Neuronal stem cell (in vitro differentiated cells): ENCODE measurements around the gene EXOC3.

Experiments used
- DNase-seq: peaks from one replicate; pipeline ENCODE4 v3.0.0-alpha.2; 2013; ENCODE audit warnings: low spot score
- H2AFZ ChIP-seq: one replicate; pipeline ENCODE4 v1.6.1; 2013; ENCODE audit warnings: mild to moderate bottlenecking, low read length, inconsistent platforms
- H2AK5ac ChIP-seq: 2 replicates; pipeline ENCODE4 v1.6.1; 2013; ENCODE audit warnings: low read depth, mild to moderate bottlenecking, inconsistent platforms, low read length, moderate library complexity, mixed read lengths
- H2BK120ac ChIP-seq: 2 replicates; pipeline ENCODE4 v1.6.1; 2013; ENCODE audit warnings: low read depth, mild to moderate bottlenecking, inconsistent platforms, low read length, moderate library complexity, mixed read lengths
- H2BK12ac ChIP-seq: one replicate; pipeline ENCODE4 v1.6.1; 2013; ENCODE audit warnings: low read length, inconsistent platforms
- H2BK15ac ChIP-seq: 2 replicates; pipeline ENCODE4 v1.6.1; 2013; ENCODE audit warnings: mild to moderate bottlenecking, low read length, inconsistent platforms, mixed read lengths
- H2BK5ac ChIP-seq: one replicate; pipeline ENCODE4 v1.6.1; 2013; ENCODE audit warnings: inconsistent platforms, mild to moderate bottlenecking, low read length, moderate library complexity
- H3K14ac ChIP-seq: one replicate; pipeline ENCODE4 v1.6.1; 2013; ENCODE audit warnings: low read length, inconsistent platforms
- H3K18ac ChIP-seq: 2 replicates; pipeline ENCODE4 v1.6.1; 2013; ENCODE audit warnings: low read length, inconsistent platforms
- H3K23ac ChIP-seq: 2 replicates; pipeline ENCODE4 v1.6.1; 2013; ENCODE audit warnings: low read depth, mild to moderate bottlenecking, mixed read lengths, low read length, inconsistent platforms; ENCODE audit not compliant: poor library complexity
- H3K27ac ChIP-seq: replicated peaks from 3 replicates; pipeline ENCODE4 v1.5.1; 2013; ENCODE audit warnings: low read length, inconsistent platforms
- H3K27me3 ChIP-seq, 3 experiments: 2 replicates each; pipeline ENCODE4 v1.6.1; 2013; ENCODE audit warnings: low read length in 3 of 3, mild to moderate bottlenecking in 2 of 3, inconsistent platforms in 1 of 3, low read depth in 1 of 3, mixed read lengths in 1 of 3, moderate library complexity in 1 of 3; ENCODE audit not compliant: control insufficient read depth in 3 of 3, insufficient read depth in 3 of 3
- H3K36me3 ChIP-seq, 2 donors: replicated peaks in 1 of 2; 2 replicates each; pipeline ENCODE4 v1.6.1; 2013; ENCODE audit warnings: low read length in 2 of 2; ENCODE audit not compliant: control insufficient read depth in 2 of 2, insufficient read depth in 2 of 2
- H3K4ac ChIP-seq: 2 replicates; pipeline ENCODE4 v1.6.1; 2013; ENCODE audit warnings: inconsistent platforms, mild to moderate bottlenecking, low read length, moderate library complexity
- H3K4me1 ChIP-seq, 2 donors: 1 replicate in 1 of 2; 2 replicates in 1 of 2; pipeline ENCODE4 v1.6.1; 2013; ENCODE audit warnings: low read length in 2 of 2, low read depth in 1 of 2; ENCODE audit not compliant: control insufficient read depth in 2 of 2, insufficient read depth in 1 of 2
- H3K4me2 ChIP-seq: one replicate; pipeline ENCODE4 v1.6.1; 2013; ENCODE audit warnings: mild to moderate bottlenecking, low read length, inconsistent platforms; ENCODE audit not compliant: insufficient read depth, poor library complexity, severe bottlenecking
- H3K4me3 ChIP-seq, 2 donors: 2 replicates each; pipeline ENCODE4 v1.5.1; 2013; ENCODE audit warnings: low read length in 2 of 2, mild to moderate bottlenecking in 2 of 2, inconsistent platforms in 1 of 2, moderate library complexity in 1 of 2
- H3K79me1 ChIP-seq: one replicate; pipeline ENCODE4 v1.6.1; 2013; ENCODE audit warnings: low read depth, mild to moderate bottlenecking, inconsistent platforms, low read length, moderate library complexity
- H3K9ac ChIP-seq: one replicate; pipeline ENCODE4 v1.6.1; 2013; ENCODE audit warnings: mild to moderate bottlenecking, low read depth, low read length, inconsistent platforms; ENCODE audit not compliant: poor library complexity
- H3K9me3 ChIP-seq, 2 donors: replicated peaks in 1 of 2; 2 replicates each; pipeline versions ENCODE3 to v1.6.1; 2013; ENCODE audit warnings: low read length in 2 of 2, mild to moderate bottlenecking in 2 of 2, inconsistent platforms in 1 of 2, low read depth in 1 of 2, mixed read lengths in 1 of 2, moderate library complexity in 1 of 2; ENCODE audit not compliant: control insufficient read depth in 2 of 2, insufficient read depth in 1 of 2
- H4K8ac ChIP-seq: one replicate; pipeline ENCODE4 v1.6.1; 2013; ENCODE audit warnings: low read depth, mild to moderate bottlenecking, inconsistent platforms, low read length, moderate library complexity
- H4K91ac ChIP-seq: one replicate; pipeline ENCODE4 v1.6.1; 2013; ENCODE audit warnings: low read length, low read depth, mild to moderate bottlenecking, inconsistent platforms; ENCODE audit not compliant: poor library complexity
- WGBS, 2 donors: extraction: QIAGEN DNeasy Blood & Tissue Kit; methylation state at CpG; one replicate each; pipeline ENCODE4 v1.1.7; 2013; ENCODE audit warnings: missing lambda C conversion rate in 2 of 2, mixed read lengths in 1 of 2; ENCODE audit not compliant: insufficient read length in 2 of 2, insufficient replicate concordance in 1 of 2; ENCODE audit errors: extremely low coverage in 2 of 2; 5-methylcytosine and 5-hydroxymethylcytosine counted together

The EXOC3 gene

DNA sequence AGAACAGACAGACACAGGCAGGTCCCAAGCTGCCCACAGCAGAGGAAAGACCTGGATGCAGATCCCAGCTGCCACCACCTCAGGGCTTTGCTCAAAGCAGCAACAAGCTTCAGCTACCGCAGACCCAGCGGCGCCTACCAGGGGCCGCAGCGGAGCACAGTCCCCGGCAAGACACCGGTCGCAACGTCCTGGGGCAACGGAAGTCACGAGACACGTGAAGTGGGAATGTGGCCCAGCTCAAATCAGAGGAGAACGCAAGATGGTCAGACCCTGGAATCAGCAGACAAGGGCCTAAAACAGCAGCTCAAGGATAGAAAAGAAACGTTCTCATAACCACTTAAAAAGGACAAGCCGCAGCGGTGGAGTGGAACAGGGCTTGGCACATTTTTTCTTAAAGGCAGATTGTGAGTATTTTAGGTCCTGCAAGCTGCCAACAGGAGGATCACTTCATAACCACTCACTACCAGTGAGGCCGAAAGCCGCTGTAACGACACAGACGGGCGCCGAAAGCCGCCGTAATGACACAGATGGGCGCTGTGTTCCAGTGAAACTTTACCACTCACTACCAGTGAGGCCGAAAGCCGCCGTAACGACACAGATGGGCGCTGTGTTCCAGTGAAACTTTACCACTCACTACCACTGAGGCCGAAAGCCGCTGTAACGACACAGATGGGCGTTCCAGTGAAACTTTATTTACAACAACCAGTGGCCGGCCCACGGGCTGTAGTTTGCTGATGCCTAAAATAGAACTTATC, 59.5 kb downstream of the EXOC3 start:
- H3K9ac ChIP-seq = no peak overlapping the region
- H2BK15ac ChIP-seq = peak overlapping the region; percentile 49
- H3K27me3 ChIP-seq = peaks cover 3 to 28% (median 25%) of the 10 kb centered on the region in 3 experiments
- H3K4me2 ChIP-seq = no peak overlapping the region
- no peak overlapping the region for H2BK120ac ChIP-seq
- H4K8ac ChIP-seq = peak overlapping the region; percentile 17
- DNase-seq = no peak
- no peak overlapping the region for H3K4ac ChIP-seq
- H2AFZ ChIP-seq = peak overlapping the region; percentile 2
- H3K4me1 ChIP-seq = peaks cover 0 to 5% of the 10 kb centered on the region in 2 donors
- no peak overlapping the region for H2BK5ac ChIP-seq
- H3K27ac ChIP-seq = no peak overlapping the region
- H3K23ac ChIP-seq = no peak overlapping the region
- no peaks in the 10 kb centered on the region for H3K36me3 ChIP-seq
- H3K9me3 ChIP-seq = no peaks in the 10 kb centered on the region
- no peak overlapping the region for H2AK5ac ChIP-seq
- no peaks in the 10 kb centered on the region for H3K79me1 ChIP-seq
- no peak overlapping the region for H2BK12ac ChIP-seq
- no peak overlapping the region for H4K91ac ChIP-seq
- WGBS, 2 donors = no CpG with 5 or more reads among the region's 36 CpGs
- no peak overlapping the region for H3K4me3 ChIP-seq
- H3K14ac ChIP-seq = no peak overlapping the region
- H3K18ac ChIP-seq = peak overlapping the region; percentile 71

DNA sequence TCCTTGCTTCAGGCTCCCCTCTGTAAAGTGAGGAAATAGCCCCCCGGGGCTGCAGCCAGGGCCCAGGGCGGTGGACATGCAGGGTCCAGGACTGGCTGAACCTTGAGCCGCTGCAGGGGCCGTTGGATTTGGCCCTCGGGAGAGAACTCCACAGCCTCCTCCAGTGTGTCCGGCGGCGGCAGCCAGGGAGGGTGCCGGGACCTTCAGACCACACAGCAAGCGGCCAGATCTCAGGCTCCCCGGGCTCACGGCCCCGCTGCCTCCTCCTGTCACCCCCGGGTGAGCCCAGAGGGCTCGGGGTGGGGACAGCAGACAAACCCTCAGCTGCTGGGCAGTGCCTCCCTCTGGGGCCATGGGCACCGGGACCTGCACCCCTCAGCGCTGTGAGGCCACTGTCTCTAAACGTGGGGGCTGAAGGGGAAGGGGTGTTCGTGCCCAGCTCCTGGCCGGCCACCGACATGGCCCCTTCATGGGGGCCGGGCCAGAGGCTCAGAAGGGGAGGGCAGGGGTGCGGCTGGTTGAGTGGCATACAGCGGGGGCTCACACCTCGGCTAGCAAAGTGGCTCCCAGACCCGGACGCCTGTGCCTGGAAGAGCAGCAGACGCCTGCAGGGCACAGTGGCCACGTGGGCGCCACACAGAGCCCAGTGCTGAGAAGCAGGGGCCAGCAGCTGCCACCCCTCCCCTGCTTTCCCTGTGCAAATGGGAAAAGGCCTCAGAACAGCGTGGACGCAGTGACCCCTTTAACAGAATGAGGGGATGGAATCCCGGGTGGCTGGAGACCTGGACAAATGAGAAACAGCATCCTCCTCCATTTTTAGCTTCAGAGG, 61.6 kb downstream of the EXOC3 start:
- Histone ChIP-seq H4K91ac (no peak overlapping the region), H3K4me2 (no peak overlapping the region), H3K27me3 (peaks cover 3 to 22% (median 11%) of the 10 kb centered on the region in 3 experiments), H3K27ac (no peak overlapping the region), H2BK15ac (peak overlapping the region; percentile 81), H4K8ac (no peak overlapping the region), H2BK5ac (peak overlapping the region; percentile 39), H3K14ac (peak overlapping the region; percentile 82), H3K4me1 (peaks cover 0 to 5% of the 10 kb centered on the region in 2 donors), H3K79me1 (no peaks in the 10 kb centered on the region), H3K4me3 (no peak overlapping the region), H3K18ac (peak overlapping the region; percentile 80), H2AFZ (no peak overlapping the region), H3K4ac (peak overlapping the region; percentile 37), H2BK120ac (no peak overlapping the region), H3K9me3 (no peaks in the 10 kb centered on the region), H2BK12ac (peak overlapping the region; percentile 58), H2AK5ac (no peak overlapping the region), H3K9ac (peak overlapping the region; percentile 44), H3K23ac (peak overlapping the region; percentile 73), H3K36me3 (no peaks in the 10 kb centered on the region)
- WGBS, 2 donors = no CpG with 5 or more reads among the region's 33 CpGs
- DNase-seq = no peak

DNA sequence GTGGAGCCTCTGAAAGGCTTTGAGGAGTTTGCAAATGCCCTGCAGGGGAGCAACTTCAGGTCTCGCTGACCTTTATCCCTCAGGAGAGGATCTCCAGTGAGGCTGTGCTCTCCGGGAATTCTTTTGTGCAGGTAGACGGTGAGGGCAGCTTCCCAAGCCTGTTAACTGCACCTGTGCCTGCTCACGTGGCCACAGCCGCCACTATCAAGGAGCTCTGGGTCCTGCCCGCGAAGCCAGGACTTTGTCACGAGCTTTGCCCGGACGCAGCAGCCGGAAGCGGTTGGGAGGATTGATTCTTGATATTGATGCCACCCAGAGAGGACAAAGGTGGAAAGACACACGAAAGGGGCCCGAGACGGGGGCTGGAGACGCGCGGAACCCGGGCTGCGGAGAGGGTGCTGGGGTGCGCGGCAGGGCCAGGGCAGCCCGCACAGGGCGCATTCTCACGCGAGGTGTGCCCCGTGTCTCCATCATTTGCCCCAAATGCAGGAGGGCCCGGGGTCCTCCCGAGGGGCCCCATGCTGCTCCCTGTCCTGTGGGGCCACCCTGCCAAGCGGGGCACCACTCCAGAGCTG, 63.1 kb downstream of the EXOC3 start:
- peak overlapping the region; percentile 94 for H3K18ac ChIP-seq
- WGBS, 2 donors = no CpG with 5 or more reads among the region's 30 CpGs
- no peak overlapping the region for H2BK12ac ChIP-seq
- H2AK5ac ChIP-seq = peak overlapping the region; percentile 43
- H4K91ac ChIP-seq = no peak overlapping the region
- no peak overlapping the region for H2BK5ac ChIP-seq
- H3K4me2 ChIP-seq = no peak overlapping the region
- H3K79me1 ChIP-seq = no peaks in the 10 kb centered on the region
- no peak overlapping the region for H3K4ac ChIP-seq
- H3K27me3 ChIP-seq = peaks cover 3 to 21% (median 15%) of the 10 kb centered on the region in 3 experiments
- no peak overlapping the region for H3K27ac ChIP-seq
- H2BK15ac ChIP-seq = no peak overlapping the region
- no peak overlapping the region for H3K9ac ChIP-seq
- no peaks in the 10 kb centered on the region for H3K36me3 ChIP-seq
- no peak overlapping the region for H3K4me3 ChIP-seq
- no peak overlapping the region for H2BK120ac ChIP-seq
- DNase-seq = no peak
- no peak overlapping the region for H4K8ac ChIP-seq
- no peak overlapping the region for H2AFZ ChIP-seq
- H3K9me3 ChIP-seq = no peaks in the 10 kb centered on the region
- H3K23ac ChIP-seq = peak overlapping the region; percentile 91
- peaks cover 0 to 5% of the 10 kb centered on the region in 2 donors for H3K4me1 ChIP-seq
- peak overlapping the region; percentile 2 for H3K14ac ChIP-seq
